Measurements from ENCODE around the gene TLN1.

GRCh38 chr9:35666549-35666948, 65.4 kb downstream of the TLN1 start:
- TF ChIP-seq EP300 (IDR thresholded peaks at IDR 0.05) (no peak), CTCF (IDR thresholded peaks at IDR 0.05) (no peak), POLR2AphosphoS5 (IDR thresholded peaks at IDR 0.05) (no peak), POLR2A (IDR thresholded peaks at IDR 0.05) (no peak)
